GM12874 (cell line): ENCODE data around the gene FAM98B.

Experiments
- TF ChIP-seq, protein P1 (sequence below): IDR thresholded peaks from 2 replicates; pipeline ENCODE4 v1.5.1; 2011; ENCODE audit warnings: low read depth, mild to moderate bottlenecking, control low read depth, low read length, moderate library complexity; ENCODE audit not compliant: insufficient read depth

Gene FAM98B

DNA sequence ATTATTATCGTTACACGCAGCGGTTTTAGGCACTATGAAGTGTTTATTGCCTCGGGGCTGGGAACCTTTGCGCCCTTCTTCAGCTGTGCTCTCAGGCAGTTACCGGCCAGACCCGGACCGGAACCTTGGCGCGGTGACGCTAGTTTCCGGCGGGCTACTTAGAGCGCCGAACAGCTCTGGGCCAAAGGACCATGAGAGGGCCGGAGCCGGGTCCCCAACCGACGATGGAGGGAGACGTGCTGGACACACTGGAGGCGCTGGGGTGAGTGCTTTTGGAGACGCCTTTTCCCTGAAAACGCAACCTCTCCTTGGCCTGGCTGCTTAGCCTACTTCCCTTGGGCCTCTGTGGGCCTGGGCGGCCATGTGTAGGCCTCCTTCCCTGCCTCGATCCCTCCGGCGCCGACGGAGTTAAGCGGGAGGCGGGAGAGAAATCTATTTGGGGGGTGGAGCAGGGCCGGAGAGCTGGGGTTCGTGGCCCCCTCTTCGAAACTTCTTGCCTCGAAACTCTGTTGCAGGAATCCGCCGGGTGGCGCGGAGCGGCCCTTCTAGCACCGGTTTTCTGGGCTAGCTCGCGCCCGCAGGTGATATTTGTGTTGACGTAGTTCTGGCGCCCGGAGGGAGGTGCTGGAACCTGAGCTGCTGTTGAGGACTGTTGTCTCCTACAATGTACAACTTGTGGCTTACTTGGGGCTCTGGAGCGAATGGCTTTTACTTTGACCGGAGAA is at the start of gene FAM98B:
Gene FAM98B (plus strand): TSS at position 157 of the 725 bp plus-strand sequence. CDS start 35 bp downstream, at position 192.
- TF ChIP-seq, protein P1, sequence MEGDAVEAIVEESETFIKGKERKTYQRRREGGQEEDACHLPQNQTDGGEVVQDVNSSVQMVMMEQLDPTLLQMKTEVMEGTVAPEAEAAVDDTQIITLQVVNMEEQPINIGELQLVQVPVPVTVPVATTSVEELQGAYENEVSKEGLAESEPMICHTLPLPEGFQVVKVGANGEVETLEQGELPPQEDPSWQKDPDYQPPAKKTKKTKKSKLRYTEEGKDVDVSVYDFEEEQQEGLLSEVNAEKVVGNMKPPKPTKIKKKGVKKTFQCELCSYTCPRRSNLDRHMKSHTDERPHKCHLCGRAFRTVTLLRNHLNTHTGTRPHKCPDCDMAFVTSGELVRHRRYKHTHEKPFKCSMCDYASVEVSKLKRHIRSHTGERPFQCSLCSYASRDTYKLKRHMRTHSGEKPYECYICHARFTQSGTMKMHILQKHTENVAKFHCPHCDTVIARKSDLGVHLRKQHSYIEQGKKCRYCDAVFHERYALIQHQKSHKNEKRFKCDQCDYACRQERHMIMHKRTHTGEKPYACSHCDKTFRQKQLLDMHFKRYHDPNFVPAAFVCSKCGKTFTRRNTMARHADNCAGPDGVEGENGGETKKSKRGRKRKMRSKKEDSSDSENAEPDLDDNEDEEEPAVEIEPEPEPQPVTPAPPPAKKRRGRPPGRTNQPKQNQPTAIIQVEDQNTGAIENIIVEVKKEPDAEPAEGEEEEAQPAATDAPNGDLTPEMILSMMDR, result no peak

DNA sequence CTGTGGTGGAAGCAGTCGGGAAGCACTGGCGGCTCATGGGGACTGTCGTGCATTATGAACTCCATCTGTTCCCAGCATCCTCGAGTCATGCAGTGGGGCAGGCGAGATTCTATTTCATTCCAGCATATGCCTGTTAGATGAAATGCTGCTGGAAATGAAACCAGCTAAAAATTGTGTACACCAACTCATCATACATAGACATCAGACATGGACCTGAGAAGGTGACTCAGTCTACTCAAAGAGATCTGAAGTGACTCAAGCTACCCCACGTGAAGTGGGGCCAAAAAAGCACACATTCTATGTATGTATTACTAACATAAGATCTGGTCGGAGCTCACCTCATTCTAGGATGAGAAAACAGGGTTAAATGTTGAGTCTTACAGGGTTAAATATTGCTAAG is 47.5 kb upstream of the FAM98B start:
- TF ChIP-seq, protein P1, result no peak

DNA sequence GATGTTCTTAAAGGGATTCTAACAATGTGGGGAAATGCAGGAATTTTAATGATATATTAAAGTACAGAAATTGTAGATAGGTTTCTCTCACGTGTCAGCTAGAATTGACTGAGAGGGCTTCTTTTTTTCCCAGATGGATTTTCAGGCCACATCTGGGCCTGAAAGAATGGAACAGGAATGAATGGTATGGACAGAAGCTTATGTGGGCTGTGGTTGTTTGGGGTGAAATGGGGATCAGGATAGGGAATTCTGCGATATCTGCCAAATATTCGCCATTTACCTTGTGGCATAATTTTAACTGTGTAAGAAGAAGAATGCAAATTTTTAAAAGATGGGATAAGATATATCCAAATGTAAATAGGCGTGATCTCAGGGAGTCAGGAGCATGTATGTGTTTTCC is 45.4 kb upstream of the FAM98B start:
- TF ChIP-seq, protein P1, result no peak

DNA sequence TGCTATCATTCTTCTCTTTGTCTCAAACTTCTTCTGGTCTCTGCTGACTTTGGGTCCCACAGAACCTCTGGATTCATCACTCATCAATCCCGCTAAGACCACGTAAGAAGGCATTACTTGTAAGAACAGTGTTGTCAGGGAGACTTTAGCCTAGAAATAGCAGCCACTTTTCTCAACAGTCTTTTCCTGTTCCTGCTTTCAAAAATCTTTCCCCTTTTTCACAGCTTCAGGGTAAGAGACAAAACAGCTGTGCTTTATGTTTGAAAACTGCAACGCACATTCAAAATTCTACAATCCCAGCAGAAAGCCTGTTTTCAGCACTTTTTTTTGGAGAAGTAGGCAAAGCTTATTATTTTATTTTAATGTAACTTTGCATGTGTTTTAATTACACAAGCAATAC is 42.0 kb upstream of the FAM98B start:
- TF ChIP-seq, protein P1, result no peak

DNA sequence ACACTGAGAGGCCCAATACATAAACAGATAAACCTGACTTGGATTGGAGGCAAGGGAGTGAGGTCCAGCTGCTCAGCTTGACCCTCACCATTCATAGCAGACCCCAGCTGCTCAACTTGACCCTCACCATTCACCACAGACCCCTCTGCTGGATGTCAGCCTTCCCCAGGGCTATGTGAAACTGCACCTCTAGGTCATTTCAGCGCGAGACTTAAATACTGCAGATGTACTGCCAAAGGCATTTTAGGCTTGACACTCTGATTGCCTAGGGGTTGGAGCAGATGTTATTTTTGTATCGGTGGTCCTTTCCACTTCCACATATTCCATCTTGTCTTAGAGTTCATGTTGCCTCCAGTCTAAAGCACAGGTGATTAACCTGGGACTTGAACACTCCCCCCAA is 41.5 kb upstream of the FAM98B start:
- TF ChIP-seq, protein P1, result no peak

DNA sequence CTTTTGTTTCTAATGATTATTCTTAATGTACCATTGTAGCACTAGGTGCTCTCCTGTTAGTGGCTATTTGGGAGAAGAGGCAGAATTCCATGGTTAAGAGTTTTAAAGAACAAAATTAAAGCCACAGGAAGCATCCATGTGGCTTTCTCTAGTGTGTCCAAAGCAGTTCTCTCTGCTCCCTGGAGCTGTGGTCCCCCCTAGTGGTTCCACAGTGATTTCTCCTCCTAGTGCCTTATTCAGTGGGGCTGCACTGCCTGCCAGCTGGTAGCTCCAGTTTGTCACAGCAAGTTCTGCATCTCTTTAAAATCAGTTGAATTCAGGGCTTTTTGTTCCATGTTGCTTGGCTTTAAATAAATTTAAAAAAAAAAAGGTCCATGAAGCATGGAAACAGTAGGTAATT is 39.6 kb upstream of the FAM98B start:
- TF ChIP-seq, protein P1, result peak; percentile 52; the same call in 1 of the 2 replicates

DNA sequence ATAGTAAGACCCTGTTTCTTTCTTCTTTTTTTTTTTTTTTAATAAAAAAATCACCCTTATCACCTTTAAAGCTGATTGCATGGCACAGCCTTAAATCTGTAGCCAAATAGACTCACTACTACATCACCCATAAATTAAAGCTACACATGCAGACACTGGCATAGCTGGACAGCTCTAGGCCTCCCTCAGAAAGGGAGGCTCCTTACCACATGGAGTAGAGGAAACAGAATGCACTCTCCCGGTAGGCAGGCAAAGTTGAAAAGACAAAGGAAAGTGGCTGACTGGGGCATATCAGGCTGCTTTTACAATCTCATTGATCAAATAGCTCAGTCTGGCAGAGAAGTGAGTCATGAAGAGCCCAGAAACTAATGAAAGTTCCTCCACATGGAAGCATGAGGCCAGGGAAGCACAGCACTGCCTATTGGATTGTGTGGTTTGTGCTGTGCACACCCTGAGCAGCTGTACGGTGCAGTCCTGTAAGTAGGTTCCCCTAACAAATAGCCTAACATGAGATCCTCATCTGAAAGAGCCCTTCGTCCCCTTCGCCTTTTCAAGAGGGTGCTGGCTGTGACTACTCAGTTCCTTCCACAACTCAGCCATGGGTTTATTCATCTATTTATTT is 32.7 kb upstream of the FAM98B start:
- TF ChIP-seq, protein P1, result no peak
